MM.1S (cell line): ENCODE data around the gene MFSD2B.

Experiments
- DNase-seq: peaks from one replicate; pipeline ENCODE4 v3.0.0-alpha.2; 2015
- H2AFZ ChIP-seq: fragments of 300-600 bp; sonication (generic); 2 replicates; pipeline ENCODE4 v1.6.0; 2016; ENCODE audit warnings: antibody characterized with exemption, low read length
- H3F3A ChIP-seq: fragments of 300-600 bp; sonication (generic); 2 replicates; pipeline ENCODE4 v1.6.1; 2016; ENCODE audit warnings: mild to moderate bottlenecking, antibody characterized with exemption, low read length, moderate library complexity, mixed read lengths; ENCODE audit not compliant: insufficient read depth
- H3K27ac ChIP-seq: fragments of 300-600 bp; sonication (generic); 2 replicates; pipeline ENCODE4 v1.5.1; 2016; ENCODE audit warnings: mild to moderate bottlenecking, low read length
- H3K27me3 ChIP-seq: fragments of 300-600 bp; sonication (generic); replicated peaks from 2 replicates; pipeline ENCODE4 v1.6.0; 2016; ENCODE audit warnings: low read length; ENCODE audit not compliant: insufficient read depth
- H3K36me3 ChIP-seq: fragments of 300-600 bp; sonication (generic); replicated peaks from 2 replicates; pipeline ENCODE4 v1.6.1; 2016; ENCODE audit warnings: mild to moderate bottlenecking, low read length, mixed read lengths; ENCODE audit not compliant: insufficient read depth
- H3K4me1 ChIP-seq: fragments of 300-600 bp; sonication (generic); 2 replicates; pipeline ENCODE4 v1.6.1; 2016; ENCODE audit warnings: low read length, mixed read lengths
- H3K4me2 ChIP-seq: fragments of 300-600 bp; sonication (generic); 2 replicates; pipeline ENCODE4 v1.6.0; 2016; ENCODE audit warnings: low read depth, low read length
- H3K4me3 ChIP-seq: fragments of 300-600 bp; sonication (generic); 2 replicates; pipeline ENCODE4 v1.5.1; 2016; ENCODE audit warnings: low read length, mixed read lengths
- H3K79me2 ChIP-seq: fragments of 300-600 bp; sonication (generic); 2 replicates; pipeline ENCODE4 v1.6.1; 2016; ENCODE audit warnings: mixed run types, low read length, mixed read lengths
- H3K9ac ChIP-seq: fragments of 300-600 bp; sonication (generic); 2 replicates; pipeline ENCODE4 v1.6.1; 2016; ENCODE audit warnings: low read length, mixed read lengths
- H3K9me2 ChIP-seq: fragments of 300-600 bp; sonication (generic); replicated peaks from 2 replicates; pipeline ENCODE4 v1.6.1; 2016; ENCODE audit warnings: mild to moderate bottlenecking, low read length, mixed read lengths; ENCODE audit not compliant: insufficient read depth
- H3K9me3 ChIP-seq: fragments of 300-600 bp; sonication (generic); replicated peaks from 2 replicates; pipeline ENCODE4 v1.6.1; 2016; ENCODE audit warnings: mild to moderate bottlenecking, low read length, mixed read lengths; ENCODE audit not compliant: insufficient read depth
- H4K20me1 ChIP-seq: fragments of 300-600 bp; sonication (generic); 2 replicates; pipeline ENCODE4 v1.6.1; 2016; ENCODE audit warnings: mild to moderate bottlenecking, low read length, moderate library complexity, mixed read lengths; ENCODE audit not compliant: insufficient read depth
- EZH2 ChIP-seq: fragments of 300-600 bp; sonication (generic); optimal IDR thresholded peaks from 2 replicates; pipeline ENCODE3; 2017; ENCODE audit warnings: low read depth, mild to moderate bottlenecking, antibody characterized with exemption, low read length, mixed read lengths
- EZH2phosphoT487 ChIP-seq: fragments of 300-600 bp; sonication (generic); IDR thresholded peaks from 2 replicates; pipeline ENCODE4 v1.6.1; 2018; ENCODE audit warnings: antibody characterized with exemption, low read length
- TF ChIP-seq, protein P1 (sequence below): fragments of 300-600 bp; sonication (generic); IDR thresholded peaks from 2 replicates; pipeline ENCODE4 v1.5.1; 2016; ENCODE audit warnings: antibody characterized with exemption, low read length, mixed read lengths

The MFSD2B gene

DNA sequence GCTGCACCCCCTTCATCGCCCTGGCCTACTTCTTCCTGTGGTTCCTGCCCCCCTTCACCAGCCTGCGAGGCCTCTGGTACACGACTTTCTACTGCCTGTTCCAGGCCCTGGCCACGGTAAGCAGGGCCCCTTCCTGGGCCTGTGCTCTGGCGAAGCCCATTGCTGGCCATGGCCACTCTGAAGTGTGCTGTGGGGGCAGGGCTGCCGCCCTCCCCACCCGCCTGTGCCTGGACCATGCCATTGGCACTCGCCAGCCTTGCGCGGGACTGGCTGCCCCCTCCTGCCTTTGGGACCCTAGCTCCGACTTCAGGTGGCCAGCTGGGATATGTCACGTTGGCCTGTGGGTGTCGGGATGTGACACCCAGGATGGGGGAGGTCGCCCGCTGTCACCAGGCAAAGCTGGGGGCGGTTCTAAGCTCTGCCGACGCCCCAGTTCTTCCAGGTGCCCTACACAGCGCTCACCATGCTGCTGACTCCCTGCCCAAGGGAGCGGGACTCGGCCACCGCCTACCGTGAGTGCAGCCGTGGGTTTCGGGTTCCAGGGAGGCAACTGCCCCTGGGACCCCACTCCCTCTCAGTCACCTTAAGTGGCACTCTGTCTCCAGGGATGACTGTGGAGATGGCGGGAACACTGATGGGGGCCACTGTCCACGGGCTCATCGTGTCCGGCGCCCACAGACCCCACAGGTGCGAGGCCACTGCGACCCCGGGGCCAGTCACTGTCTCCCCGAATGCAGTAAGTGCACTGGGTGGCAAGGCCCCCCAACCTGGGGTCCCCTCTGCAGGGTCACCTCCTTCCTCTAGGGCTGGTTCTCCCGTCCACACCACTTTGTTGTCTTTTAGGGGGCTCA lies 7.2 kb downstream of the MFSD2B start:
- Histone ChIP-seq H3K4me2 (no peak overlapping the region), H3K9ac (no peak overlapping the region), H3K27ac (no peak overlapping the region)

GRCh38 chr2:24017711-24018110 lies 7.8 kb downstream of the MFSD2B start:
- Histone ChIP-seq H3K4me2 (no peak overlapping the region), H4K20me1 (no peaks in the 10 kb centered on the region), H3K4me3 (no peak overlapping the region), H3K9me2 (no peaks in the 10 kb centered on the region), H3K36me3 (no peaks in the 10 kb centered on the region), H3K79me2 (no peaks in the 10 kb centered on the region), H3K9ac (no peak overlapping the region), H3K9me3 (no peaks in the 10 kb centered on the region), H3K27me3 (no peaks in the 10 kb centered on the region), H3K4me1 (no peaks in the 10 kb centered on the region), H3K27ac (no peak overlapping the region), H2AFZ (no peak overlapping the region), H3F3A (no peaks in the 10 kb centered on the region)
- DNase-seq, result no peak
- TF ChIP-seq EZH2phosphoT487, result no peak
- TF ChIP-seq, protein P1, sequence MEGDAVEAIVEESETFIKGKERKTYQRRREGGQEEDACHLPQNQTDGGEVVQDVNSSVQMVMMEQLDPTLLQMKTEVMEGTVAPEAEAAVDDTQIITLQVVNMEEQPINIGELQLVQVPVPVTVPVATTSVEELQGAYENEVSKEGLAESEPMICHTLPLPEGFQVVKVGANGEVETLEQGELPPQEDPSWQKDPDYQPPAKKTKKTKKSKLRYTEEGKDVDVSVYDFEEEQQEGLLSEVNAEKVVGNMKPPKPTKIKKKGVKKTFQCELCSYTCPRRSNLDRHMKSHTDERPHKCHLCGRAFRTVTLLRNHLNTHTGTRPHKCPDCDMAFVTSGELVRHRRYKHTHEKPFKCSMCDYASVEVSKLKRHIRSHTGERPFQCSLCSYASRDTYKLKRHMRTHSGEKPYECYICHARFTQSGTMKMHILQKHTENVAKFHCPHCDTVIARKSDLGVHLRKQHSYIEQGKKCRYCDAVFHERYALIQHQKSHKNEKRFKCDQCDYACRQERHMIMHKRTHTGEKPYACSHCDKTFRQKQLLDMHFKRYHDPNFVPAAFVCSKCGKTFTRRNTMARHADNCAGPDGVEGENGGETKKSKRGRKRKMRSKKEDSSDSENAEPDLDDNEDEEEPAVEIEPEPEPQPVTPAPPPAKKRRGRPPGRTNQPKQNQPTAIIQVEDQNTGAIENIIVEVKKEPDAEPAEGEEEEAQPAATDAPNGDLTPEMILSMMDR, result no peak
- no peak for TF ChIP-seq EZH2

More for the DNA sequence above, 7.2 kb downstream of the MFSD2B start:
- no peaks in the 10 kb centered on the region for H3K9me2 ChIP-seq
- no peaks in the 10 kb centered on the region for H4K20me1 ChIP-seq
- H2AFZ ChIP-seq, result no peak overlapping the region
- H3K4me3 ChIP-seq, result no peak overlapping the region
- H3K36me3 ChIP-seq, result no peaks in the 10 kb centered on the region
- no peaks in the 10 kb centered on the region for H3K27me3 ChIP-seq
- H3K4me1 ChIP-seq, result no peaks in the 10 kb centered on the region
- TF ChIP-seq, protein P1, result no peak
- no peak for TF ChIP-seq EZH2phosphoT487
- no peak for TF ChIP-seq EZH2
- H3F3A ChIP-seq, result no peaks in the 10 kb centered on the region
- DNase-seq, result no peak
- H3K79me2 ChIP-seq, result no peaks in the 10 kb centered on the region
- no peaks in the 10 kb centered on the region for H3K9me3 ChIP-seq

DNA sequence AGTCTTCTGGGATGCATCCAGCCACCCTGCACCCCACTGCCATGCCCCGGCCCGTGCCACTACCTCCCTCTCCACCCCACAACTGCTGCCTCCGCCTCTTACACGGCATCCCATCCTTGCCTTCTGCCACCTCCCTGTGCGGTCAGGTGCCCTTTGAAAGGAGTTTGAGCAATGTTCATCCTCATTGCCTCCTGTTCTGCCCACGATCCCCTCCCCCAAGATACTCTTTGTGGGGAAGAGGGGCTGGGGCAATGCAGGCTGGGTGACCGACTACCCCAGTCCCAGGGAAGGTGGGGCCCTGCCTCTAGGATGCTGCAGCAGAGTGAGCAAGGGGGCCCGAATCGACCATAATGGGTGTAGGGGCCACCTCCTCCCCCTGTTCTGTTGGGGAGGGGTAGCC lies 8.4 kb downstream of the MFSD2B start:
- Histone ChIP-seq H3K27ac (no peak overlapping the region), H3K4me1 (no peaks in the 10 kb centered on the region)

More for the DNA sequence above, 8.4 kb downstream of the MFSD2B start:
- no peaks in the 10 kb centered on the region for H3K9me3 ChIP-seq
- TF ChIP-seq EZH2 (no peak), EZH2phosphoT487 (no peak)
- TF ChIP-seq, protein P1, result no peak
- no peaks in the 10 kb centered on the region for H3K79me2 ChIP-seq
- no peaks in the 10 kb centered on the region for H3K27me3 ChIP-seq
- no peak overlapping the region for H3K9ac ChIP-seq
- H3F3A ChIP-seq, result no peaks in the 10 kb centered on the region
- no peak for DNase-seq
- no peak overlapping the region for H3K4me2 ChIP-seq
- H3K36me3 ChIP-seq, result no peaks in the 10 kb centered on the region
- H4K20me1 ChIP-seq, result no peaks in the 10 kb centered on the region
- no peak overlapping the region for H2AFZ ChIP-seq
- H3K9me2 ChIP-seq, result no peaks in the 10 kb centered on the region
- H3K4me3 ChIP-seq, result no peak overlapping the region
